WTC11 (cell line): ENCODE data around the gene PYCR2. TPM values are rescaled to one million over a fixed set of nuclear protein-coding genes. Genes with fewer than 3 reads are reported as not detected.

Source experiments
- ATAC-seq: fragments of 200-7000 bp; cut with Tn5 transposase; 2 replicates; pipeline ENCODE4 v1.10.0; 2021; ENCODE audit warnings: mild to moderate bottlenecking, moderate library complexity
- CTCF ChIA-PET: fragments of 300-600 bp; sonication (Branson Sonifier 250); formaldehyde crosslinking; loops from one replicate; lab custom pipeline; 2021; ENCODE audit warnings: antibody characterized with exemption; lab: Charles Lee
- POLR2A ChIA-PET: fragments of 350-600 bp; sonication (Branson Sonifier 250); formaldehyde crosslinking; loops from one replicate; lab custom pipeline; 2021; ENCODE audit warnings: antibody characterized with exemption; lab: Charles Lee
- DNase-seq: peaks from one replicate; pipeline ENCODE4 v3.0.0; 2021; ENCODE audit warnings: low spot score
- H3K27ac Mint-ChIP-seq: 2 replicates; pipeline ENCODE4 v1.8.0; 2021; ENCODE audit warnings: mixed read lengths
- H3K27me3 Mint-ChIP-seq: 2 replicates; pipeline ENCODE4 v1.8.0; 2021; ENCODE audit warnings: low read depth, mild to moderate bottlenecking, moderate library complexity, mixed read lengths
- H3K36me3 Mint-ChIP-seq: 2 replicates; pipeline ENCODE4 v1.8.0; 2021; ENCODE audit warnings: mixed read lengths
- H3K4me1 Mint-ChIP-seq: 2 replicates; pipeline ENCODE4 v1.8.0; 2022; ENCODE audit warnings: mixed read lengths
- H3K4me3 Mint-ChIP-seq: 2 replicates; pipeline ENCODE4 v1.8.0; 2021; ENCODE audit warnings: mild to moderate bottlenecking, moderate library complexity, mixed read lengths
- H3K9me3 Mint-ChIP-seq: 2 replicates; pipeline ENCODE4 v1.8.0; 2021; ENCODE audit warnings: mixed read lengths
- AFF4 ChIP-seq: sonication (generic); formaldehyde crosslinking; IDR thresholded peaks from 2 replicates; pipeline ENCODE4 v1.8.1; 2023; ENCODE audit warnings: mild to moderate bottlenecking, missing genetic modification reagents, borderline replicate concordance
- CREM ChIP-seq: sonication (generic); formaldehyde crosslinking; IDR thresholded peaks from 2 replicates; pipeline ENCODE4 v1.8.1; 2022; ENCODE audit warnings: mild to moderate bottlenecking, missing genetic modification reagents, moderate library complexity
- EMX1 ChIP-seq: fragments of 250-450 bp; sonication (Bioruptor Pico); IDR thresholded peaks from 2 replicates; pipeline ENCODE4 v1.8.0; 2021; ENCODE audit warnings: mild to moderate bottlenecking
- ESRRA ChIP-seq: sonication (generic); formaldehyde crosslinking; IDR thresholded peaks from 2 replicates; pipeline ENCODE4 v1.8.1; 2022; ENCODE audit warnings: mild to moderate bottlenecking, missing genetic modification reagents, borderline replicate concordance
- ETV6 ChIP-seq: sonication (generic); formaldehyde crosslinking; IDR thresholded peaks from 2 replicates; pipeline ENCODE4 v1.8.1; 2022; ENCODE audit warnings: mild to moderate bottlenecking, missing genetic modification reagents
- FOXJ3 ChIP-seq: sonication (generic); formaldehyde crosslinking; IDR thresholded peaks from 2 replicates; pipeline ENCODE4 v1.9.0; 2021; ENCODE audit warnings: missing genetic modification reagents, mild to moderate bottlenecking, borderline replicate concordance
- FOXK1 ChIP-seq: sonication (generic); formaldehyde crosslinking; IDR thresholded peaks from 2 replicates; pipeline ENCODE4 v1.8.0; 2022; ENCODE audit warnings: mild to moderate bottlenecking, moderate library complexity, missing genetic modification reagents
- GABPB1 ChIP-seq: sonication (generic); formaldehyde crosslinking; IDR thresholded peaks from 2 replicates; pipeline ENCODE4 v1.8.1; 2023; ENCODE audit warnings: mild to moderate bottlenecking, missing genetic modification reagents
- HMGA2 ChIP-seq: fragments of 250-450 bp; sonication (Bioruptor Pico); IDR thresholded peaks from 2 replicates; pipeline ENCODE4 v1.4.0; 2021; ENCODE audit warnings: mild to moderate bottlenecking, moderate library complexity
- IRF2 ChIP-seq: sonication (generic); formaldehyde crosslinking; IDR thresholded peaks from 2 replicates; pipeline ENCODE4 v1.8.0; 2022; ENCODE audit warnings: low read depth, missing genetic modification reagents, borderline replicate concordance
- JAZF1 ChIP-seq: fragments of 250-450 bp; sonication (Bioruptor Pico); IDR thresholded peaks from 2 replicates; pipeline ENCODE4 v1.9.0; 2021; ENCODE audit warnings: moderate library complexity, mild to moderate bottlenecking, inconsistent platforms
- PREB ChIP-seq: sonication (generic); formaldehyde crosslinking; IDR thresholded peaks from 2 replicates; pipeline ENCODE4 v1.8.1; 2022; ENCODE audit warnings: mild to moderate bottlenecking, missing genetic modification reagents, moderate library complexity, borderline replicate concordance
- RELA ChIP-seq: sonication (generic); formaldehyde crosslinking; IDR thresholded peaks from 2 replicates; pipeline ENCODE4 v1.8.1; 2022; ENCODE audit warnings: missing genetic modification reagents, mild to moderate bottlenecking, borderline replicate concordance
- TEAD1 ChIP-seq: sonication (generic); formaldehyde crosslinking; IDR thresholded peaks from 2 replicates; pipeline ENCODE4 v1.8.0; 2022; ENCODE audit warnings: mild to moderate bottlenecking, missing genetic modification reagents
- total RNA-seq: library from RNA; stranded (reverse); gene quantifications from 3 replicates; pipeline ENCODE4 v1.2.3, GENCODE V29; 2021
- TF ChIP-seq, protein P1 (sequence below): sonication (generic); formaldehyde crosslinking; IDR thresholded peaks from 2 replicates; pipeline ENCODE4 v1.8.1; 2023; ENCODE audit warnings: mild to moderate bottlenecking, missing genetic modification reagents, moderate library complexity
- TF ChIP-seq, protein P2 (sequence below): sonication (generic); formaldehyde crosslinking; IDR thresholded peaks from 2 replicates; pipeline ENCODE4 v1.8.0; 2023; ENCODE audit warnings: missing genetic modification reagents, mild to moderate bottlenecking, borderline replicate concordance
- TF ChIP-seq, protein P3 (sequence below): fragments of 250-450 bp; sonication (Bioruptor Pico); IDR thresholded peaks from 2 replicates; pipeline ENCODE4 v1.9.0; 2021; ENCODE audit warnings: mild to moderate bottlenecking
- TF ChIP-seq, protein P4 (sequence below): sonication (generic); formaldehyde crosslinking; IDR thresholded peaks from 2 replicates; pipeline ENCODE4 v1.8.0; 2022; ENCODE audit warnings: missing genetic modification reagents
- TF ChIP-seq, protein P5 (sequence below): fragments of 250-450 bp; sonication (Bioruptor Pico); conservative IDR thresholded peaks from 2 replicates; pipeline ENCODE4 v1.9.0; 2021; ENCODE audit warnings: mild to moderate bottlenecking

The PYCR2 gene
- total RNA-seq, 1 experiment from 2014 or later, result 86.0 TPM

DNA sequence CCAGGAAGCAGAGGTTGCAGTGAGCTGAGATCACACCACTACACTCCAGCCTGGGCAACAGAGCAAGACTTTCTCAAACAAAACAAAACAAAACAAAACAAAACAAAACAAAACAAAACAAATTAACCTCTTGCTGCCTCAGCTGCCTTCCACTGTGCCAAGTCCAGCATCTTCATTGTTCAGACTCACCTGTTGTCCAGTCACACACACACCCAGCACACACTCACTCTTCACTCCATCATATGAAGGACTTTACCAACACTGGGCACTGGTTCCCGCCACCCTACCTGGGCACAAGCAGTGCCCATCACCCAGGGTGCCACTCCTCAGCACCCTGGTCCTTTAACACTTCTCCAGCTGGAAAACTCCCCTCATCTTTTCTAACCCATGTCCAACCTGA, 14.6 kb downstream of the PYCR2 start:
- TF ChIP-seq FOXJ3 (CRISPR knock-in tag) (no peak), ESRRA (no peak), TEAD1 (CRISPR knock-in tag) (no peak), PREB (CRISPR knock-in tag) (no peak), JAZF1 (CRISPR knock-in tag) (no peak), EMX1 (CRISPR knock-in tag) (no peak), RELA (CRISPR knock-in tag) (no peak)
- TF ChIP-seq, protein P1, sequence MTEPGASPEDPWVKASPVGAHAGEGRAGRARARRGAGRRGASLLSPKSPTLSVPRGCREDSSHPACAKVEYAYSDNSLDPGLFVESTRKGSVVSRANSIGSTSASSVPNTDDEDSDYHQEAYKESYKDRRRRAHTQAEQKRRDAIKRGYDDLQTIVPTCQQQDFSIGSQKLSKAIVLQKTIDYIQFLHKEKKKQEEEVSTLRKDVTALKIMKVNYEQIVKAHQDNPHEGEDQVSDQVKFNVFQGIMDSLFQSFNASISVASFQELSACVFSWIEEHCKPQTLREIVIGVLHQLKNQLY (CRISPR knock-in tag), result no peak
- TF ChIP-seq, protein P2, sequence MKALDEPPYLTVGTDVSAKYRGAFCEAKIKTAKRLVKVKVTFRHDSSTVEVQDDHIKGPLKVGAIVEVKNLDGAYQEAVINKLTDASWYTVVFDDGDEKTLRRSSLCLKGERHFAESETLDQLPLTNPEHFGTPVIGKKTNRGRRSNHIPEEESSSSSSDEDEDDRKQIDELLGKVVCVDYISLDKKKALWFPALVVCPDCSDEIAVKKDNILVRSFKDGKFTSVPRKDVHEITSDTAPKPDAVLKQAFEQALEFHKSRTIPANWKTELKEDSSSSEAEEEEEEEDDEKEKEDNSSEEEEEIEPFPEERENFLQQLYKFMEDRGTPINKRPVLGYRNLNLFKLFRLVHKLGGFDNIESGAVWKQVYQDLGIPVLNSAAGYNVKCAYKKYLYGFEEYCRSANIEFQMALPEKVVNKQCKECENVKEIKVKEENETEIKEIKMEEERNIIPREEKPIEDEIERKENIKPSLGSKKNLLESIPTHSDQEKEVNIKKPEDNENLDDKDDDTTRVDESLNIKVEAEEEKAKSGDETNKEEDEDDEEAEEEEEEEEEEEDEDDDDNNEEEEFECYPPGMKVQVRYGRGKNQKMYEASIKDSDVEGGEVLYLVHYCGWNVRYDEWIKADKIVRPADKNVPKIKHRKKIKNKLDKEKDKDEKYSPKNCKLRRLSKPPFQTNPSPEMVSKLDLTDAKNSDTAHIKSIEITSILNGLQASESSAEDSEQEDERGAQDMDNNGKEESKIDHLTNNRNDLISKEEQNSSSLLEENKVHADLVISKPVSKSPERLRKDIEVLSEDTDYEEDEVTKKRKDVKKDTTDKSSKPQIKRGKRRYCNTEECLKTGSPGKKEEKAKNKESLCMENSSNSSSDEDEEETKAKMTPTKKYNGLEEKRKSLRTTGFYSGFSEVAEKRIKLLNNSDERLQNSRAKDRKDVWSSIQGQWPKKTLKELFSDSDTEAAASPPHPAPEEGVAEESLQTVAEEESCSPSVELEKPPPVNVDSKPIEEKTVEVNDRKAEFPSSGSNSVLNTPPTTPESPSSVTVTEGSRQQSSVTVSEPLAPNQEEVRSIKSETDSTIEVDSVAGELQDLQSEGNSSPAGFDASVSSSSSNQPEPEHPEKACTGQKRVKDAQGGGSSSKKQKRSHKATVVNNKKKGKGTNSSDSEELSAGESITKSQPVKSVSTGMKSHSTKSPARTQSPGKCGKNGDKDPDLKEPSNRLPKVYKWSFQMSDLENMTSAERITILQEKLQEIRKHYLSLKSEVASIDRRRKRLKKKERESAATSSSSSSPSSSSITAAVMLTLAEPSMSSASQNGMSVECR (CRISPR knock-in tag), result no peak
- no peak overlapping the region for H3K27ac Mint-ChIP-seq
- DNase-seq (no peak), ATAC-seq (no peak)
- no peak overlapping the region for H3K4me3 Mint-ChIP-seq
- POLR2A ChIA-PET, result no interaction called here
- CTCF ChIA-PET, result interaction anchor here (0.9 to 5.1 kb wide), 3 partner anchors 29 to 435 kb away, joined by 3 to 94 read pairs (median 4); partner anchors contain the start of gene TMEM63A
- H3K9me3 Mint-ChIP-seq, result no peaks in the 10 kb centered on the region
- peaks cover 35% of the 10 kb centered on the region for H3K4me1 Mint-ChIP-seq
- no peaks in the 10 kb centered on the region for H3K36me3 Mint-ChIP-seq
- H3K27me3 Mint-ChIP-seq, result peaks cover 22% of the 10 kb centered on the region

DNA sequence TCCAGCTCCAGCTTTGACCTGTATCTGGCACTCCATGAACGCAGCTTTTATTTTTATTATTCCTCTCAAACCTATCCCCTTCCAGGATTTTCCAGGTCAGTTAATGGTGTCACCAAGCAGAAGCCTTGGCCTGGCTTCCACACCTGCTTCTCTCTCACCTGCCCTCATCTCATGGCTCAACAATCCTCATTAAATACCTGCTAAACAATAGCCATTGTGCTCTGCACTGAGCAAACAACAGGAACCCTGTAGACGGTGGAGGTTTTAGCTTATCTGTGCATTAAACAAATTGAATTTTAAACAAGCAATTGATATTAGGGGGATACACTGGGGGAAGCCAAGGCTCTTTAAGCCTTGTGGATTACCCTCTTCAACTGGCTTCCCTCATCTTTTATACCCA, 15.3 kb downstream of the PYCR2 start:
- DNase-seq, result no peak
- TF ChIP-seq, protein P3, sequence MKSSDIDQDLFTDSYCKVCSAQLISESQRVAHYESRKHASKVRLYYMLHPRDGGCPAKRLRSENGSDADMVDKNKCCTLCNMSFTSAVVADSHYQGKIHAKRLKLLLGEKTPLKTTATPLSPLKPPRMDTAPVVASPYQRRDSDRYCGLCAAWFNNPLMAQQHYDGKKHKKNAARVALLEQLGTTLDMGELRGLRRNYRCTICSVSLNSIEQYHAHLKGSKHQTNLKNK (CRISPR knock-in tag), result no peak
- no peak for TF ChIP-seq GABPB1 (CRISPR knock-in tag)
- TF ChIP-seq IRF2 (CRISPR knock-in tag), result no peak
- TF ChIP-seq, protein P4, sequence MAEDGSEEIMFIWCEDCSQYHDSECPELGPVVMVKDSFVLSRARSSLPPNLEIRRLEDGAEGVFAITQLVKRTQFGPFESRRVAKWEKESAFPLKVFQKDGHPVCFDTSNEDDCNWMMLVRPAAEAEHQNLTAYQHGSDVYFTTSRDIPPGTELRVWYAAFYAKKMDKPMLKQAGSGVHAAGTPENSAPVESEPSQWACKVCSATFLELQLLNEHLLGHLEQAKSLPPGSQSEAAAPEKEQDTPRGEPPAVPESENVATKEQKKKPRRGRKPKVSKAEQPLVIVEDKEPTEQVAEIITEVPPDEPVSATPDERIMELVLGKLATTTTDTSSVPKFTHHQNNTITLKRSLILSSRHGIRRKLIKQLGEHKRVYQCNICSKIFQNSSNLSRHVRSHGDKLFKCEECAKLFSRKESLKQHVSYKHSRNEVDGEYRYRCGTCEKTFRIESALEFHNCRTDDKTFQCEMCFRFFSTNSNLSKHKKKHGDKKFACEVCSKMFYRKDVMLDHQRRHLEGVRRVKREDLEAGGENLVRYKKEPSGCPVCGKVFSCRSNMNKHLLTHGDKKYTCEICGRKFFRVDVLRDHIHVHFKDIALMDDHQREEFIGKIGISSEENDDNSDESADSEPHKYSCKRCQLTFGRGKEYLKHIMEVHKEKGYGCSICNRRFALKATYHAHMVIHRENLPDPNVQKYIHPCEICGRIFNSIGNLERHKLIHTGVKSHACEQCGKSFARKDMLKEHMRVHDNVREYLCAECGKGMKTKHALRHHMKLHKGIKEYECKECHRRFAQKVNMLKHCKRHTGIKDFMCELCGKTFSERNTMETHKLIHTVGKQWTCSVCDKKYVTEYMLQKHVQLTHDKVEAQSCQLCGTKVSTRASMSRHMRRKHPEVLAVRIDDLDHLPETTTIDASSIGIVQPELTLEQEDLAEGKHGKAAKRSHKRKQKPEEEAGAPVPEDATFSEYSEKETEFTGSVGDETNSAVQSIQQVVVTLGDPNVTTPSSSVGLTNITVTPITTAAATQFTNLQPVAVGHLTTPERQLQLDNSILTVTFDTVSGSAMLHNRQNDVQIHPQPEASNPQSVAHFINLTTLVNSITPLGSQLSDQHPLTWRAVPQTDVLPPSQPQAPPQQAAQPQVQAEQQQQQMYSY (CRISPR knock-in tag), result no peak
- TF ChIP-seq FOXK1, result no peak
- no peak for TF ChIP-seq ETV6 (CRISPR knock-in tag)
- no peak for TF ChIP-seq CREM (CRISPR knock-in tag)
- TF ChIP-seq AFF4 (CRISPR knock-in tag), result no peak
- TF ChIP-seq, protein P5, sequence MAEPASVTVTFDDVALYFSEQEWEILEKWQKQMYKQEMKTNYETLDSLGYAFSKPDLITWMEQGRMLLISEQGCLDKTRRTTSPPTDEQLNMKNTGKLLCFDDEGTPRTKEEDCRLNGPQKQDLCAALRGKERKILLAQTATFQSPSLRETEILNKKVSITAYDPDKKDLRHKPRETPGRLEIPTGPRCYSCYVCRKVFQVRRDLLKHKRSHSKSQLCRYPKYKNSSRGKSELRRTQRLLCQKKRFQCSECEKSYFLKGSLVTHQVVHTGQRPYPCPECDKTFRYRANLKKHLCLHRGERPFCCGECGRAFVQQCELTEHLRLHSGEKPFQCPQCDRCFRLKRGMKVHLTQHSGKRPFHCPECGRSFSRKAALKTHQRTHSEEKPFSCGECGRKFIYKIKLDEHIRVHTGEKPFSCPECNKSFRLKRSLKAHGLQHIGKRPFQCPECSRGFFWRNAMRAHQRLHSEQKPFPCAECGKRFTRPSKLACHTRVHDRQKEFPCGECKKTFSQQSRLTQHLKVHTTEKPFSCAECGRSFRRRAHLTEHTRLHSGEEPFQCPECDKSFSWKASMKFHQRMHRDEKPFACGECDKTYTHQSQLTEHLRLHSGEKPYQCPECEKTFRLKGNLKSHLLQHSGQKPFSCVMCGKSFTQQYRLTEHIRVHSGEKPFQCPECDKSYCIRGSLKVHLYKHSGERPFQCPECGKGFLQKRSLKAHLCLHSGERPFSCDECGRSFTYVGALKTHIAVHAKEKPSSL (CRISPR knock-in tag), result no peak
- no peak for TF ChIP-seq HMGA2 (CRISPR knock-in tag)
- no peak for TF ChIP-seq EMX1 (CRISPR knock-in tag)

More for the DNA sequence above, 15.3 kb downstream of the PYCR2 start:
- Mint-ChIP-seq H3K4me3 (no peak overlapping the region), H3K9me3 (peaks cover 2% of the 10 kb centered on the region), H3K36me3 (no peaks in the 10 kb centered on the region), H3K27me3 (peaks cover 26% of the 10 kb centered on the region), H3K4me1 (peaks cover 34% of the 10 kb centered on the region), H3K27ac (no peak overlapping the region; the same call in 1 of the 2 replicates)
- ChIA-PET CTCF (interaction anchor here (0.9 to 5.1 kb wide), 3 partner anchors 29 to 434 kb away, joined by 3 to 94 read pairs (median 4); partner anchors contain the start of gene TMEM63A), POLR2A (no interaction called here)
- ATAC-seq, result no peak; the same call in 1 of the 2 replicates
